LHCN-M2 (cell line): Measurements from ENCODE around the gene KCNIP3. TPM values are rescaled to one million over a fixed set of nuclear protein-coding genes. Genes with fewer than 3 reads are reported as not detected.

Source experiments
- DNase-seq: peaks from one replicate; pipeline ENCODE4 v3.0.0-alpha.2; 2012; ENCODE audit warnings: low read depth
- total RNA-seq: library from RNA; depleted of rRNA; stranded (reverse); fragments of >200 nt; gene quantifications from 2 replicates; pipeline ENCODE4 v1.2.3, GENCODE V29; 2014

KCNIP3 gene
- total RNA-seq, 1 experiment from 2014 or later: 0.29 TPM

GRCh38 chr2:95294579-95295250 lies 2.4 kb upstream of the KCNIP3 start:
- no peak for DNase-seq

DNA sequence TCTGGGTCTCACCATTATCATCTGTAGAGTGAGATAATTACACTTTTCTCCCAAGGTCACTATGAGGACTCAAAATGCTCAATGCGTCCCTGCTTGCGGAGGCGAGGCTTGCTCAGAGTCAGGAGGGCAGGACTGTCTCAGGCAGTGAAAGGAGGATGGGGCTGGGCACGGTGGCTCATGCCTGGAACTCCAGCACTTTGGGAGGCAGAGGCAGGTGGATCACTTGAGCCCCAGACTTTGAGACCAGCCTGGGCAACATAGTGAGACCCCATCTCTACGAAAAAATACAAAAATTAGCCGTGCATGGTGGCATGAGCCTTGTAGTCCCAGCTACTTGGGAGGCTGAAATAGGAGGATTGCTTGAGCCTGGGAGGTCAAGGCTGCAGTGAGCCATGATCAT lies 1.8 kb upstream of the KCNIP3 start:
- no peak for DNase-seq

- no peak for DNase-seq
Observed at GRCh38 chr2:95296011-95296410, 1.1 kb upstream of the KCNIP3 start.

DNA sequence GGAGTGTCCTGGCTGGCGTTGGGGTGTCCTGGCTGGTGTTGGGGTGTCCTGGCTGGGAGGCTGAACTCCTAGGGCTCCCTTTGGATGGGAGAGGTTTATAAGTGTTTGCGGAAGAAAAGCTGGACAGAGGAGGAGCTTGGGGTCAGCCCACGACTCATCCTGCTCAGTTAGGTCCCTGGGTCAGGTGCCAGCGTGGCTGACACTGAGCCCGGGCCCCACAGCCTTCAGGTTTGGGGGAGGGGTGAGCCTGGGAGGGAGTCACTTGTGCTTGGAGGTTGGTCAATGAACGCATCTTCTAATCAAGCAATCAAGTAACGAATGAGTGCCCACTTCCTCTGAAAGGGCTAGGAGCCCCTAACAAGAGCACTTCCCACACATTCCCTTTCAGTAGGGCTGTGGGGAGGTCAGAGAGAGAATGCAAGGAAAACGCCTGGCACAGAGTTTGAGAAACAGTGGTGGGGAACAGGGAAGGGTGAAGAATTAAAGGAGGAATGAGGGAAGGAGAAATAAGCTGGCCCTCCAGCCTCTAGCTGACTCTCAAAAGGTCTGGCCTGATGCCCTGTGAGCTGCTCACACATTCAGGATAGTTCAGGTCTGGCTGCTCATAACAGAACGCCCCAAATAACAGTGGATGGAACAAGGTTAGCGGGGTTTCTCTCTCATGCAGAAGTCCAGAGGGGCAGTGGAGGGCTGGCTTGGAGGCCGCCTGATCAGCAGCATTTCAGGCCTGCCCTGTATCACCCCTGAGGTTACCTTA lies 670 bp downstream of the KCNIP3 start:
- no peak for DNase-seq

GRCh38 chr2:95298486-95299111 lies 1.5 kb downstream of the KCNIP3 start:
- no peak for DNase-seq

DNA sequence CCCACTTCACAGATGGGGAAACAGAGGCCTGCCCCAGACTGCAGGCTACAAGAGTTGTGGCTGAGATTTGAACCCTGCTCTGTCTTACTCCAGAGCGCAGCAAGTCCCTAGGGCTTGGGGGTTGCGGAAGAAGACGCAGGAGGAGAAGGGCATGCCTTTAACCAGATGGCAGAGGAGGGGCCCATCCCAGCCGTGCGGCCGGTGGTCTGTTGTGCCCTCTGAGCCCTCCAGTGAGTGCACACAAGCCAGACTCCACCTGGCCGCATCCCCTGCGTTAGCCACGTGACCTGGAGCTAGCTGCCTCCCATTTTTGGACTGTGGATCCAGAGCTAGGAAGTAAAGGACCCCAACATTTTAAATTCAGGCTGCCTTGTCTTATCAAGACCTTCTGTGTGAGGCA lies 2.8 kb downstream of the KCNIP3 start:
- DNase-seq: no peak

GRCh38 chr2:95300450-95300849 lies 3.3 kb downstream of the KCNIP3 start:
- DNase-seq: peak; percentile 17

- DNase-seq: no peak
Observed at GRCh38 chr2:95301186-95301585, 4.0 kb downstream of the KCNIP3 start.

- DNase-seq: no peak
Observed at GRCh38 chr2:95301876-95302641, 4.9 kb downstream of the KCNIP3 start.

GRCh38 chr2:95303191-95303919 lies 6.2 kb downstream of the KCNIP3 start:
- DNase-seq: peak; percentile 73

DNA sequence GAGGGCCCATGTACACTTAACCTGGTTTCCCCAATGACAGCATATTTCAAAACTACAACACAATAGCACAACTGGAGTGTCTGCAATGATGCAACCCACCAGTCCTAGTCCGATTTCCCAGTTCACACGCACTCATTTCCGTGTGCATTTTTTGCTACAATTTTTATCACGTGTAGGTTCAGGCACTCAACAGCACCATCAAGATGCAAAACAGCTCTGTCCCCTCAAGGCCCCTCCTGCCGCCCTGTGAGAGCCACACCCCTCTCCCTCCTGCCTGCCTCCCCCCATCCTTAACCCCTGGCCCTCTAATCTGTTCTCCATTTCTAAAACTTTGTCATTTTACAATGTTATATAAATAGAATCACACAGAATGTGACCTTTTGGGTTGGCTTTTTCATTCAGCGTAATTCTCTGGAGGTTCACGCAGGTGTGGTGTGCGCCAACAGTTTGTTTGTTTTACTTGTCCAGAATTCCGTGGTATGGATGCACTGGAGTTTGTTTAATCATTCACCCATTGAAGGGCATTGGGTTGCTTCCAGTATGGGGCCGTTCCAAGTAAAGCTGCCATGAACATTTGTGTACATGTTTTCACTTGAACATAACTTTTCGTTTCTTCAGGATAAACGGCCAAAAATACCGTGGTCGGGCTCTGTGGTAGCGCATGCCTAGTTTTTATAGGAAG lies 8.4 kb downstream of the KCNIP3 start:
- DNase-seq: no peak

GRCh38 chr2:95306336-95306895 lies 9.3 kb downstream of the KCNIP3 start:
- no peak for DNase-seq

GRCh38 chr2:95307036-95307435 lies 9.9 kb downstream of the KCNIP3 start:
- no peak for DNase-seq

DNA sequence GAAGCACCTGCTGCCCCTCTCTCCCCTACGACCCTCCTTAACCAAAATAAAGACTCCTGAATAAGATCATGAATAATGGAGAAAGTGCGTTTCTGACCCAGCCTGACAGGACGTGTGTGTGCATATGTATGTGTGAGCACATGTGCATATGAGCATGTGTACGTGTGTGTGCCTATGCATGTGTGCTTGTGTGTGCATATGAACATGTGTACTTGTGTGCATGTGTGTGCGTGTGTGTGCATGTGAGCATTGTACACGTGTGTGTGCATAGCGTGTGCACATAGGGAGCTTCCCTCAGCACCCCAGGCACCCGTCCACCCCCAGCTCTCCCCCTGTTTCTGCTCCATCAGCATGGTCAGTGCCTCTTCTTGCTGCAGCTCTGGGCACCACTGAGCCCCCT lies 10.7 kb downstream of the KCNIP3 start:
- DNase-seq: no peak

GRCh38 chr2:95308426-95308990 lies 11.4 kb downstream of the KCNIP3 start:
- DNase-seq: no peak

DNA sequence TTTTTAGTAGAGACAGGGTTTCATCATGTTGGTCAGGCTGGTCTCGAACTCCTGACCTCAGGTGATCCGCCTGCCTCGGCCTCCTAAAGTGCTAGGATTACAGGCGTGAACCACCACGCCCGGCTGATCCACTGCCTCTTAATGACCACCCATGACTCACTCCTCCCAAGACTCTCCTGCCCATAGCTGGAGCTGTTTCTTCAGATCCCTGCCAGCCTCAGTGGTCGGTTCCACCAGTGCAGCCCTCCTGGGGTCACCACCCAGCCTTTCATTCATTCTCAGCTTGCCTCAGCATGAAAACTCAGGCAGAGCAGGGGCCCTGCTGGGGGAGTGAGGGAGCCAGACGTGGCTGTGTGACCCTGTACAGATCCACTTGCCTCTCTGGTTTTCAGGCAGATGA lies 12.5 kb downstream of the KCNIP3 start:
- no peak for DNase-seq

GRCh38 chr2:95310216-95310615 lies 13.1 kb downstream of the KCNIP3 start:
- DNase-seq: no peak

- DNase-seq: no peak
Observed at GRCh38 chr2:95310651-95311050, 13.5 kb downstream of the KCNIP3 start.

DNA sequence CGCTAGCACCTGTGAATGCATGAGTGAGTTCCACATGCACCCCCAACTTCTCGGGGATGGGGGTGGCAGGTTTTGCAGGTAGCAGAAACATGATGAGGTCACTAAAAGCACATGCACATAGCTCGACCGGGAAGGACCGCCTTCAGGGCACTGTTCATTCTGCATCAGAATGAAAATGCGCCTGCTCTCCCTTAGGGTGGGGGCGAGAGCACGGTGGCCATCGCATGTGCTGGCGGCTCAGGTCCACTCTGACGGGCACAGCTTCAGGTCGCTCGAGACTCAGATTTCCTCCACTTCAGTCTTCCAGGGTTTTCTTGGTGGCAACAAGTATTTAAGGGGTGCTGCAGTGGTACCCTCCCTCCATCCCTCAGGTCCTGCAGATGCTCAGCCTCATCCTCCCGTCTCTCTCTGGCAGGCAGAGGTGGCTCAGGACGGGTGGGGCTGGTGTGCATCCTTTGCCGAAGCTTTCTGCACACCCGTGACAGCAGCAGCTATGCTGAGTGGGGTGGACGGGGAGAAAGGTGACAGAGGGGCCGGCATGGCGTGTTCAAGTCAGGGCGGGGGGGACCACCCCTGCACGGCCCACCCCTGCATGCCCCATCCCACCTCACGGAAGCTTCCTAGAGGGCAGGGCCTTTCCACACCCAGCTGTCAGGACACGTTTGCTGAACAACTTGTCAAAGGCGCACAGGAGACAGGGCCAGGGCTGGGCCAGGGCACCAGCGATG lies 14.8 kb downstream of the KCNIP3 start:
- DNase-seq: no peak
